AG10803 (cell line): Measurements from ENCODE around the gene METTL27.

Source experiments
- DNase-seq: peaks from one replicate; pipeline ENCODE4 v3.0.0; 2010; ENCODE audit warnings: low read depth
- H3K4me3 ChIP-seq: 2 replicates; pipeline ENCODE4 v1.5.1; 2011; ENCODE audit warnings: mild to moderate bottlenecking, low read length, control low read depth
- TF ChIP-seq, protein P1 (sequence below): conservative IDR thresholded peaks from 2 replicates; pipeline ENCODE4 v1.5.1; 2011; ENCODE audit warnings: mild to moderate bottlenecking, low read length, control low read depth, inconsistent platforms

Gene METTL27

GRCh38 chr7:73828972-73829371, 13.3 kb downstream of the METTL27 start:
- TF ChIP-seq, protein P1, sequence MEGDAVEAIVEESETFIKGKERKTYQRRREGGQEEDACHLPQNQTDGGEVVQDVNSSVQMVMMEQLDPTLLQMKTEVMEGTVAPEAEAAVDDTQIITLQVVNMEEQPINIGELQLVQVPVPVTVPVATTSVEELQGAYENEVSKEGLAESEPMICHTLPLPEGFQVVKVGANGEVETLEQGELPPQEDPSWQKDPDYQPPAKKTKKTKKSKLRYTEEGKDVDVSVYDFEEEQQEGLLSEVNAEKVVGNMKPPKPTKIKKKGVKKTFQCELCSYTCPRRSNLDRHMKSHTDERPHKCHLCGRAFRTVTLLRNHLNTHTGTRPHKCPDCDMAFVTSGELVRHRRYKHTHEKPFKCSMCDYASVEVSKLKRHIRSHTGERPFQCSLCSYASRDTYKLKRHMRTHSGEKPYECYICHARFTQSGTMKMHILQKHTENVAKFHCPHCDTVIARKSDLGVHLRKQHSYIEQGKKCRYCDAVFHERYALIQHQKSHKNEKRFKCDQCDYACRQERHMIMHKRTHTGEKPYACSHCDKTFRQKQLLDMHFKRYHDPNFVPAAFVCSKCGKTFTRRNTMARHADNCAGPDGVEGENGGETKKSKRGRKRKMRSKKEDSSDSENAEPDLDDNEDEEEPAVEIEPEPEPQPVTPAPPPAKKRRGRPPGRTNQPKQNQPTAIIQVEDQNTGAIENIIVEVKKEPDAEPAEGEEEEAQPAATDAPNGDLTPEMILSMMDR: no peak
- no peak for DNase-seq
- no peak overlapping the region for H3K4me3 ChIP-seq

- no peak for DNase-seq
- TF ChIP-seq, protein P1: no peak
- H3K4me3 ChIP-seq: no peak overlapping the region
Observed at GRCh38 chr7:73828107-73828803, 14.1 kb downstream of the METTL27 start.

- TF ChIP-seq, protein P1: no peak
- DNase-seq: no peak
- H3K4me3 ChIP-seq: no peak overlapping the region
Observed at GRCh38 chr7:73827567-73828106, 14.7 kb downstream of the METTL27 start.

- TF ChIP-seq, protein P1: no peak
- DNase-seq: no peak
- H3K4me3 ChIP-seq: no peak overlapping the region
Observed at GRCh38 chr7:73824986-73825385, 17.3 kb downstream of the METTL27 start.

DNA sequence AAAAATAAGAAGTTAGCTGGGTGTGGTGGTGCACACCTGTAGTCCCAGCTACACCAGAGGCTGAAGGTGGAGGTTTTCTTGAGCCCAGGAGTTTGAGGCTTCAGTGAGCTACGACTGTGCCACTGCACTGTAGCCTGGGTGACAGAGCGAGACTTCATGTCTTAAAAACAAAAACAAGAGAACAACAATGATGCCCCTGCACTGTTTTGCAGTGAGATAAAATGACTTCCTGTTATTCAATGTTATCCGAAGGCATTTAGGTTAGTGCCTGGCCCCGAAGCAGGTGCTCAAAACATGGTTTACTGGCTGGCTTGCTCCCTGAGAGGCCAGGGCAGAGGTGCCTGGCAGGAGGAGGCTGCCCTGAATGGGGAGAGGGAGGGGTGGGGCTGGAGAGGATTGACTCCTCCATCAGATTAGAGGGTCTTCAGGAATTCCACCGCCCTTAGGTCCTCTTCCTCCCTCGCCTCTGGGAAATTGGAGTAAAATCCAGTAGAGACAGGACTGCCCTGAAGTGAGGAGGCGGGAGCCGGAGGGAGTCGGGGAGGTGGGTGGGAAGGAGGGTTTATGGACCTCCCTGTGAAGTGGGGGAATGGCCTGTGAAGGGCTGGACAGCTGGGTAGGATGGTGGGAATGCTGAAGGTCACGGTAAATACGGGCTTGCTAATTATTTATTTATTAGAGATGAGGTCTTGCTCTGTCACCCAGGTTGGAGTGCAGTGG, 18.3 kb downstream of the METTL27 start:
- DNase-seq: no peak
- H3K4me3 ChIP-seq: no peak overlapping the region
- TF ChIP-seq, protein P1: no peak

GRCh38 chr7:73823257-73823656, 19.1 kb downstream of the METTL27 start:
- no peak for DNase-seq
- TF ChIP-seq, protein P1: no peak
- no peak overlapping the region for H3K4me3 ChIP-seq
